Fibroblast of skin of left quadriceps (primary cell): Measurements from ENCODE around the gene C2orf78.
A peak's percentile ranks its signal among the peaks of the same experiment; 100 is the strongest.

Source experiments
- DNase-seq, 2 experiments: peaks; one replicate each; pipeline ENCODE4 v3.0.0-alpha.2; 2013; ENCODE audit warnings: low read depth in 2 of 2

The C2orf78 gene

GRCh38 chr2:73837847-73838585 lies 54.0 kb downstream of the C2orf78 start:
- DNase-seq, result no peak

- DNase-seq, result peak; percentile 48 to 54
Measured at GRCh38 chr2:73838889-73839534, 55.0 kb downstream of the C2orf78 start.

GRCh38 chr2:73839653-73840411 lies 55.8 kb downstream of the C2orf78 start:
- no peak for DNase-seq

- no peak for DNase-seq
Measured at GRCh38 chr2:73841912-73842738, 58.1 kb downstream of the C2orf78 start.

- DNase-seq, result no peak
Measured at GRCh38 chr2:73842739-73843019, 58.7 kb downstream of the C2orf78 start.

GRCh38 chr2:73844087-73844486 lies 60.1 kb downstream of the C2orf78 start:
- no peak for DNase-seq

GRCh38 chr2:73850009-73850408 lies 66.0 kb downstream of the C2orf78 start:
- no peak for DNase-seq

GRCh38 chr2:73851274-73851673 lies 67.3 kb downstream of the C2orf78 start:
- no peak for DNase-seq

GRCh38 chr2:73852020-73852419 lies 68.0 kb downstream of the C2orf78 start:
- DNase-seq, result peak; percentile 46 to 48

- no peak for DNase-seq
Measured at GRCh38 chr2:73855526-73855925, 71.5 kb downstream of the C2orf78 start.

- peak; percentile 90 to 92 for DNase-seq
Measured at GRCh38 chr2:73856214-73856613, 72.2 kb downstream of the C2orf78 start.

- peak; percentile 60 to 63 for DNase-seq
Measured at GRCh38 chr2:73859721-73860586, 76.0 kb downstream of the C2orf78 start.

GRCh38 chr2:73862987-73863386 lies 79.0 kb downstream of the C2orf78 start:
- no peak for DNase-seq
